Kidney (tissue), 22 donors: Measurements from ENCODE around the gene GINS1. TPM values are rescaled to one million over a fixed set of nuclear protein-coding genes. Genes with fewer than 3 reads are reported as not detected.

Experiments
- DNase-seq, 5 donors: peaks; one replicate each; pipeline ENCODE4 v3.0.0-alpha.2; 2013 to 2020
- FAIRE-seq: peaks from 2 replicates; lab custom pipeline; 2012; peaks lifted over from hg19 to GRCh38; lab: Jason Lieb, UNC
- H3K27ac ChIP-seq, 2 donors: one replicate each; pipeline ENCODE4 v1.7.0; 2013; ENCODE audit warnings: low read depth in 2 of 2, low read length in 2 of 2, inconsistent platforms in 1 of 2
- H3K27me3 ChIP-seq: one replicate; pipeline ENCODE4 v1.7.1; 2013; ENCODE audit warnings: low read length, inconsistent platforms; ENCODE audit not compliant: control insufficient read depth, insufficient read depth
- H3K36me3 ChIP-seq, 3 donors: one replicate each; pipeline versions ENCODE4 v1.7.0 to v1.7.1; 2013; ENCODE audit warnings: low read length in 3 of 3, control low read depth in 1 of 3, inconsistent platforms in 1 of 3; ENCODE audit not compliant: insufficient read depth in 3 of 3, control insufficient read depth in 2 of 3
- H3K4me1 ChIP-seq, 3 donors: one replicate each; pipeline versions ENCODE4 v1.7.0 to v1.7.1; 2013; ENCODE audit warnings: low read length in 3 of 3, inconsistent platforms in 1 of 3, low read depth in 1 of 3; ENCODE audit not compliant: control insufficient read depth in 2 of 3, insufficient read depth in 2 of 3
- H3K4me3 ChIP-seq, 3 donors: one replicate each; pipeline versions ENCODE4 v1.7.0 to v1.8.1; 2013; ENCODE audit warnings: low read length in 3 of 3, control low read depth in 1 of 3, inconsistent platforms in 1 of 3
- H3K9ac ChIP-seq, 3 donors: one replicate each; pipeline versions ENCODE4 v1.7.0 to v1.7.1; 2013; ENCODE audit warnings: low read length in 3 of 3, control low read depth in 1 of 3, inconsistent platforms in 1 of 3
- H3K9me3 ChIP-seq, 3 donors: one replicate each; pipeline versions ENCODE4 v1.7.0 to v1.7.1; 2013; ENCODE audit warnings: low read length in 3 of 3, control low read depth in 1 of 3, inconsistent platforms in 1 of 3; ENCODE audit not compliant: control insufficient read depth in 2 of 3, insufficient read depth in 1 of 3
- CTCF ChIP-seq: IDR thresholded peaks from 3 replicates; pipeline ENCODE4 v1.5.1; 2012; ENCODE audit warnings: mild to moderate bottlenecking, moderate library complexity, borderline replicate concordance; ENCODE audit not compliant: insufficient read depth; ENCODE audit errors: extremely low read depth
- intact Hi-C: fragments of 100-400 bp; cut with DNase I; formaldehyde crosslinking; loops from one replicate; pipeline ENCODE4 v1.11.1; 2022
- long read RNA-seq, 10 donors: library from polyadenylated mRNA in 1 of 10; unstranded in 1 of 10; transcript quantifications; one replicate each; pipeline ENCODE4 v2.0.0 and lab custom pipeline, GENCODE V29; 2021 to 2026
- polyA plus RNA-seq: library from polyadenylated mRNA; stranded (reverse); fragments of 350-450 nt; fragmentation: Illumina TruSeq; extraction: RNeasy Lipid Tissue Mini Kit (QIAGEN cat#74804); gene quantifications from one replicate; pipeline ENCODE4 v1.2.3, GENCODE V29; 2014; ENCODE audit warnings: low read depth, low replicate concordance; ENCODE audit not compliant: insufficient read depth
- total RNA-seq: library from RNA; stranded (reverse); fragmentation: NEBNext Ultra II Directional; extraction: Animal tissue kit (Norgen Biotek cat#: 25700); gene quantifications from one replicate; pipeline ENCODE4 v1.2.1, GENCODE V29; 2021
- donor health status: control.
- donor health status: control.
- donor health status: control.
- donor health status: control.
- donor health status: control.
- donor health status: DM: yes; HTN: yes; CAD: no.
- donor health status: Normal renal cell carcinoma (clear cell type).

The GINS1 gene
- total RNA-seq (2.4 TPM), polyA plus RNA-seq (1.1 TPM)
- long read RNA-seq, donor 1, partial matches to known transcripts = 5 of 5 reads
- long read RNA-seq, donor 1, other reads (novel, unspliced or antisense) = 0 of 5 reads
- long read RNA-seq, donor 2, partial matches to known transcripts = 0 of 1 reads
- long read RNA-seq, donor 2, other reads (novel, unspliced or antisense) = 0 of 1 reads
- long read RNA-seq, donor 3, partial matches to known transcripts = 0 of 2 reads
- long read RNA-seq, donor 3, other reads (novel, unspliced or antisense) = 0 of 2 reads
- long read RNA-seq, donor 4, partial matches to known transcripts = 0 of 2 reads
- long read RNA-seq, donor 4, other reads (novel, unspliced or antisense) = 0 of 2 reads
- long read RNA-seq, donor 5 = 0 reads
- long read RNA-seq, donor 6 = 0 reads
- long read RNA-seq, donor 7, partial matches to known transcripts = 0 of 2 reads
- long read RNA-seq, donor 7, other reads (novel, unspliced or antisense) = 1 of 2 reads
- long read RNA-seq, donor 8, partial matches to known transcripts = 0 of 2 reads
- long read RNA-seq, donor 8, other reads (novel, unspliced or antisense) = 0 of 2 reads
- long read RNA-seq, donor 9 = 0 reads
- long read RNA-seq, donor 10, partial matches to known transcripts = 0 of 1 reads
- long read RNA-seq, donor 10, other reads (novel, unspliced or antisense) = 0 of 1 reads

- no peak within 1 kb of the TSS for H3K27ac ChIP-seq
Observed at GRCh38 chr20:25407311-25408169, at the start of gene GINS1. GINS1 (plus strand) TSS chr20:25407673; CDS start chr20:25407821, 148 bp downstream.

GRCh38 chr20:25360631-25361286 lies 46.7 kb upstream of the GINS1 start:
- Histone ChIP-seq H3K27ac (no peak overlapping the region), H3K9ac (no peak overlapping the region), H3K9me3 (no peaks in the 10 kb centered on the region), H3K4me1 (no peaks in the 10 kb centered on the region), H3K27me3 (no peaks in the 10 kb centered on the region), H3K36me3 (no peaks in the 10 kb centered on the region), H3K4me3 (no peak overlapping the region)
- intact Hi-C loops = no loop called here
- TF ChIP-seq CTCF = no peak
- DNase-seq (peak in 1 of 5 donors; percentile 31), FAIRE-seq (no peak)

More at GRCh38 chr20:25407311-25408169, at the start of gene GINS1:
- intact Hi-C loops = no loop called here
- no peak for FAIRE-seq
- H3K36me3 ChIP-seq = no peaks in the 10 kb centered on the region
- peaks cover 0 to 4% (median 4%) of the 10 kb centered on the region in 3 donors for H3K4me1 ChIP-seq
- H3K9me3 ChIP-seq = peaks cover 0 to 6% (median 4%) of the 10 kb centered on the region in 3 donors
- TF ChIP-seq CTCF = no peak
- H3K4me3 ChIP-seq = peak within 1 kb of the TSS; percentile 72 to 86 (median 78)
- DNase-seq = peak; percentile 90 to 97 (median 96)
- no peaks in the 10 kb centered on the region for H3K27me3 ChIP-seq
- H3K9ac ChIP-seq = peak within 1 kb of the TSS; percentile 34 to 61 (median 55)

DNA sequence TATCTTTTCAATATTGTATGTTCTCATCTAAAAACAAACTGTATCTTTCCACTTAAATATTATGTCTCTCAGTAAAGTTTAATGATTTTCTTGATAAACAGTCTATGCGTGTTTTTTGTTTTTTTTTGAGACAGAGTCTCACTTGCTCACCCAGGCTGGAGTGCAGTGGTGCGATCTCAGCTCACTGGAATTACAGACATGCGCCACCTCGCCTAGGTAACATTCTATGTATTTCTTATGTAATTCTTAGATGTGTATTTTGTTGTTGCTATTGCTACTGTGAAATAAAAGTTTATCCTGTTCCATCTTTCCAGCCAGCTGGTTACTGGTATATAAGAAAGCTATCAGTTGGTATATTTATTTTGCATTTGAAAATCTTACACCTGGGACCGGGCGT lies 46.2 kb upstream of the GINS1 start:
- Histone ChIP-seq H3K36me3 (no peaks in the 10 kb centered on the region), H3K9ac (no peak overlapping the region), H3K27me3 (no peaks in the 10 kb centered on the region), H3K4me1 (no peaks in the 10 kb centered on the region), H3K4me3 (no peak overlapping the region), H3K27ac (no peak overlapping the region), H3K9me3 (no peaks in the 10 kb centered on the region)
- no peak for FAIRE-seq
- TF ChIP-seq CTCF = no peak
- intact Hi-C loops = no loop called here
- DNase-seq = no peak
